ENCODE data around the gene USP17L22.
"Not testable (repeated sequence)": the region's sequence is repeated elsewhere in the genome, so short reads cannot be mapped to it uniquely, and the experiment has no call there.

The USP17L22 gene

GRCh38 chr4:9267319-9267718 is at the start of gene USP17L22:
Gene USP17L22 (plus strand): TSS chr4:9267619. CDS start chr4:9267619, 0 bp downstream.
- not testable (repeated sequence) for DNase-seq (ENCODE audit: low read depth)

DNA sequence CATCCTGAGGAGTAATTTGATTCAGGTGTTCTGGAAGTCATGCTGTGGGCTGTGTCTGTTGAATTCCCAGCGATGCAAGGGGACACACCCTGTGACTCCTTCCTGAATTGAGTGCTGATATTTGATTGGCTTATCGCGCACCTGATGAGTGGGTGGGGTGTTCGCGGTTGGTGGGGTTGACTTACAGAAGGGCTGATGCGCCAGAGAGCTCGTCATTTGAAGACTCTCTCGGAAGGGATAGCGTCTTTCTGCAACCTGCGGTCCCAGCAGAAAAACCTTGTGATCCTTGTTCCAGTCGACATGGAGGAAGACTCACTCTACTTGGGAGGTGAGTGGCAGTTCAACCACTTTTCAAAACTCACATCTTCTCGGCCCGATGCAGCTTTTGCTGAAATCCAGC is 47.6 kb upstream of the USP17L22 start, which contains the start of gene USP17L12:
Gene USP17L12, plus strand, starts transcription at position 301 of the 400 bp plus-strand sequence. Its CDS starts 0 bp downstream, at position 301.
- not testable (repeated sequence) for DNase-seq (ENCODE audit: low read depth)

DNA sequence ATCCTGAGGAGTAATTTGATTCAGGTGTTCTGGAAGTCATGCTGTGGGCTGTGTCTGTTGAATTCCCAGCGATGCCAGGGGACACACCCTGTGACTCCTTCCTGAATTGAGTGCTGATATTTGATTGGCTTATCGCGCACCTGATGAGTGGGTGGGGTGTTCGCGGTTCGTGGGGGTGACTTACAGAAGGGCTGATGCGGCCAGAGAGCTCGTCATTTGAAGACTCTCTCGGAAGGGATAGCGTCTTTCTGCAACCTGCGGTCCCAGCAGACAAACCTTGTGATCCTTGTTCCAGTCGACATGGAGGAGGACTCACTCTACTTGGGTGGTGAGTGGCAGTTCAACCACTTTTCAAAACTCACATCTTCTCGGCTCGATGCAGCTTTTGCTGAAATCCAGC is 42.8 kb upstream of the USP17L22 start, which contains the start of gene USP17L13:
Gene USP17L13, plus strand, starts transcription at position 301 of the 400 bp plus-strand sequence. Its CDS starts 0 bp downstream, at position 301.
- DNase-seq (ENCODE audit: low read depth), result not testable (repeated sequence)

DNA sequence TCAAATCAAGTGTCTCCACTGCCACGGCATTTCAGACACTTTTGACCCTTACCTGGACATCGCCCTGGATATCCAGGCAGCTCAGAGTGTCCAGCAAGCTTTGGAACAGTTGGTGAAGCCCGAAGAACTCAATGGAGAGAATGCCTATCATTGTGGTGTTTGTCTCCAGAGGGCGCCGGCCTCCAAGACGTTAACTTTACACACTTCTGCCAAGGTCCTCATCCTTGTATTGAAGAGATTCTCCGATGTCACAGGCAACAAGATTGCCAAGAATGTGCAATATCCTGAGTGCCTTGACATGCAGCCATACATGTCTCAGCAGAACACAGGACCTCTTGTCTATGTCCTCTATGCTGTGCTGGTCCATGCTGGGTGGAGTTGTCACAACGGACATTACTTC is 37.2 kb upstream of the USP17L22 start:
- DNase-seq (ENCODE audit: low read depth), result not testable (repeated sequence)

DNA sequence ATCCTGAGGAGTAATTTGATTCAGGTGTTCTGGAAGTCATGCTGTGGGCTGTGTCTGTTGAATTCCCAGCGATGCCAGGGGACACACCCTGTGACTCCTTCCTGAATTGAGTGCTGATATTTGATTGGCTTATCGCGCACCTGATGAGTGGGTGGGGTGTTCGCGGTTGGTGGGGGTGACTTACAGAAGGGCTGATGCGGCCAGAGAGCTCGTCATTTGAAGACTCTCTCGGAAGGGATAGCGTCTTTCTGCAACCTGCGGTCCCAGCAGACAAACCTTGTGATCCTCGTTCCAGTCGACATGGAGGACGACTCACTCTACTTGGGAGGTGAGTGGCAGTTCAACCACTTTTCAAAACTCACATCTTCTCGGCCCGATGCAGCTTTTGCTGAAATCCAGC is 33.3 kb upstream of the USP17L22 start, which contains the start of gene USP17L15:
Gene USP17L15, plus strand, starts transcription at position 301 of the 400 bp plus-strand sequence. Its CDS starts 0 bp downstream, at position 301.
- not testable (repeated sequence) for DNase-seq (ENCODE audit: low read depth)

- DNase-seq (ENCODE audit: low read depth), result not testable (repeated sequence)
Measured at GRCh38 chr4:9238461-9238860, 29.0 kb upstream of the USP17L22 start.

GRCh38 chr4:9243579-9243978 is 23.8 kb upstream of the USP17L22 start, which contains the start of gene USP17L17:
Gene USP17L17 (plus strand): TSS chr4:9243879. CDS start chr4:9243879, 0 bp downstream.
- DNase-seq (ENCODE audit: low read depth), result not testable (repeated sequence)

DNA sequence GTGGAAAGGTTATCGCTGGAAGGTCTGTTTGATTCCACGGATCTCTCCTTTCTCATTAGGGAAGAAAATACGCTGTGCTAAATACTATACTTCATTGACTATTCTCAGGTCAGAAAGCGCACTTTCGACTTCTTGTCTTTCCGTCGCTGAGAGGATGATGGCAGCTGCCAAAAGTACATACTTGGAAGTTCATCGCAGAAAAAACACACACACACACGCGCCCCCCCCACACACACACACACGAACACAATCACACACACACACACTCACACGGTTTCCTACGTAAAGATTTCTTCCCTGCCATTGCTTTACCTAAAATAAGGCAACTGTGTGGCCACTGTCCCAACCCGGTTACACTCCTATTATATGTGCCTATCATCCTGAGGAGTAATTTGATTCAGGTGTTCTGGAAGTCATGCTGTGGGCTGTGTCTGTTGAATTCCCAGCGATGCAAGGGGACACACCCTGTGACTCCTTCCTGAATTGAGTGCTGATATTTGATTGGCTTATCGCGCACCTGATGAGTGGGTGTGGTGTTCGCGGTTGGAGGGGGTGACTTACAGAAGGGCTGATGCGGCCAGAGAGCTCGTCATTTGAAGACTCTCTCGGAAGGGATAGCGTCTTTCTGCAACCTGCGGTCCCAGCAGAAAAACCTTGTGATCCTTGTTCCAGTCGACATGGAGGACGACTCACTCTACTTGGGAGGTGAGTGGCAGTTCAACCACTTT is 19.3 kb upstream of the USP17L22 start, which contains the start of gene USP17L18:
Gene USP17L18, plus strand, starts transcription at position 678 of the 728 bp plus-strand sequence. Its CDS starts 0 bp downstream, at position 678.
- not testable (repeated sequence) for DNase-seq (ENCODE audit: low read depth)

GRCh38 chr4:9253078-9253477 is 14.3 kb upstream of the USP17L22 start, which contains the start of gene USP17L19:
Gene USP17L19 (plus strand): TSS chr4:9253378. CDS start chr4:9253378, 0 bp downstream.
- DNase-seq (ENCODE audit: low read depth), result not testable (repeated sequence)

- not testable (repeated sequence) for DNase-seq (ENCODE audit: low read depth)
Measured at GRCh38 chr4:9257824-9258223, 9.6 kb upstream of the USP17L22 start, which contains the start of gene USP17L20. Gene USP17L20 (plus strand): TSS chr4:9258124. CDS start chr4:9258124, 0 bp downstream.

- not testable (repeated sequence) for DNase-seq (ENCODE audit: low read depth)
Measured at GRCh38 chr4:9262572-9262971, 4.8 kb upstream of the USP17L22 start, which contains the start of gene USP17L21. Gene USP17L21 (plus strand): TSS chr4:9262872. CDS start chr4:9262872, 0 bp downstream.

DNA sequence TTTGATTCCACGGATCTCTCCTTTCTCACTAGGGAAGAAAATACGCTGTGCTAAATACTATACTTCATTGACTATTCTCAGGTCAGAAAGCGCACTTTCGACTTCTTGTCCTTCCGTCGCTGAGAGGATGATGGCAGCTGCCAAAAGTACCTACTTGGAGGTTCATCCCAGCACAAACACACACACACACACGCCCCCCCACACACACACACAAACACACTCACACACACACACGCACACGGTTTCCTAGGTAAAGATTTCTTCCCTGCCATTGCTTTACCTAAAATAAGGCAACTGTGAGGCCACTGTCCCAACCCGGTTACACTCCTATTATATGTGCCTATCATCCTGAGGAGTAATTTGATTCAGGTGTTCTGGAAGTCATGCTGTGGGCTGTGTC is 4.3 kb downstream of the USP17L22 start:
- not testable (repeated sequence) for DNase-seq (ENCODE audit: low read depth)
